BE2C (cell line): Measurements from ENCODE around the gene TMEM200B.

Experiments
- DNase-seq: peaks from one replicate; pipeline ENCODE4 v3.0.0-alpha.2; 2020
- H3K27me3 ChIP-seq: fragments of 250-450 bp; sonication (Bioruptor Pico); 2 replicates; pipeline ENCODE4 v1.5.1; 2020; ENCODE audit warnings: mild to moderate bottlenecking
- H3K36me3 ChIP-seq: fragments of 250-450 bp; sonication (Bioruptor Pico); 2 replicates; pipeline ENCODE4 v1.5.1; 2020; ENCODE audit warnings: mild to moderate bottlenecking
- H3K4me1 ChIP-seq: fragments of 250-450 bp; sonication (Bioruptor Pico); 2 replicates; pipeline ENCODE4 v1.5.1; 2020
- H3K4me3 ChIP-seq: 2 replicates; pipeline ENCODE4 v1.5.1; 2011; ENCODE audit warnings: low read depth, low read length
- H3K9me3 ChIP-seq: fragments of 250-450 bp; sonication (Bioruptor Pico); 2 replicates; pipeline ENCODE4 v1.5.1; 2020
- CTCF ChIP-seq: IDR thresholded peaks from 2 replicates; pipeline ENCODE4 v1.5.1; 2012; ENCODE audit warnings: mild to moderate bottlenecking, low read depth, low read length

Gene TMEM200B

GRCh38 chr1:29128739-29129138 is 5.0 kb upstream of the TMEM200B start:
- H3K9me3 ChIP-seq, result no peaks in the 10 kb centered on the region

GRCh38 chr1:29126198-29126597 is 2.5 kb upstream of the TMEM200B start:
- TF ChIP-seq CTCF, result no peak
- peaks cover 24% of the 10 kb centered on the region for H3K27me3 ChIP-seq
- H3K4me3 ChIP-seq, result no peak overlapping the region
- H3K4me1 ChIP-seq, result no peaks in the 10 kb centered on the region
- DNase-seq, result no peak
- no peaks in the 10 kb centered on the region for H3K9me3 ChIP-seq
- H3K36me3 ChIP-seq, result no peaks in the 10 kb centered on the region

More at GRCh38 chr1:29128739-29129138, 5.0 kb upstream of the TMEM200B start:
- H3K36me3 ChIP-seq, result no peaks in the 10 kb centered on the region
- TF ChIP-seq CTCF, result no peak
- H3K27me3 ChIP-seq, result 0 out of 2 replicates have a peak, but pooled peaks cover 4% of the 10 kb centered on the region
- DNase-seq, result no peak
- no peaks in the 10 kb centered on the region for H3K4me1 ChIP-seq
- no peak overlapping the region for H3K4me3 ChIP-seq

- no peaks in the 10 kb centered on the region for H3K36me3 ChIP-seq
- TF ChIP-seq CTCF, result no peak
- H3K4me3 ChIP-seq, result no peak overlapping the region
- H3K9me3 ChIP-seq, result no peaks in the 10 kb centered on the region
- no peak for DNase-seq
- peaks cover 24% of the 10 kb centered on the region for H3K27me3 ChIP-seq
- H3K4me1 ChIP-seq, result no peaks in the 10 kb centered on the region
Observed at GRCh38 chr1:29125788-29126187, 2.1 kb upstream of the TMEM200B start.

- no peak for DNase-seq
- Histone ChIP-seq H3K4me3 (no peak overlapping the region), H3K9me3 (no peaks in the 10 kb centered on the region), H3K4me1 (no peaks in the 10 kb centered on the region), H3K36me3 (no peaks in the 10 kb centered on the region), H3K27me3 (peaks cover 24% of the 10 kb centered on the region)
- TF ChIP-seq CTCF, result no peak
Observed at GRCh38 chr1:29125237-29125641, 1.5 kb upstream of the TMEM200B start.

- no peaks in the 10 kb centered on the region for H3K36me3 ChIP-seq
- peaks cover 24% of the 10 kb centered on the region for H3K27me3 ChIP-seq
- peak; percentile 36; the same call in 1 of the 2 replicates for TF ChIP-seq CTCF
- peak; percentile 52 for DNase-seq
- no peaks in the 10 kb centered on the region for H3K9me3 ChIP-seq
- peak overlapping the region; percentile 51 for H3K4me3 ChIP-seq
- no peaks in the 10 kb centered on the region for H3K4me1 ChIP-seq
Observed at GRCh38 chr1:29124366-29125236, 898 bp upstream of the TMEM200B start.
